ENCODE measurements around the gene HNRNPUL1.

Gene HNRNPUL1

DNA sequence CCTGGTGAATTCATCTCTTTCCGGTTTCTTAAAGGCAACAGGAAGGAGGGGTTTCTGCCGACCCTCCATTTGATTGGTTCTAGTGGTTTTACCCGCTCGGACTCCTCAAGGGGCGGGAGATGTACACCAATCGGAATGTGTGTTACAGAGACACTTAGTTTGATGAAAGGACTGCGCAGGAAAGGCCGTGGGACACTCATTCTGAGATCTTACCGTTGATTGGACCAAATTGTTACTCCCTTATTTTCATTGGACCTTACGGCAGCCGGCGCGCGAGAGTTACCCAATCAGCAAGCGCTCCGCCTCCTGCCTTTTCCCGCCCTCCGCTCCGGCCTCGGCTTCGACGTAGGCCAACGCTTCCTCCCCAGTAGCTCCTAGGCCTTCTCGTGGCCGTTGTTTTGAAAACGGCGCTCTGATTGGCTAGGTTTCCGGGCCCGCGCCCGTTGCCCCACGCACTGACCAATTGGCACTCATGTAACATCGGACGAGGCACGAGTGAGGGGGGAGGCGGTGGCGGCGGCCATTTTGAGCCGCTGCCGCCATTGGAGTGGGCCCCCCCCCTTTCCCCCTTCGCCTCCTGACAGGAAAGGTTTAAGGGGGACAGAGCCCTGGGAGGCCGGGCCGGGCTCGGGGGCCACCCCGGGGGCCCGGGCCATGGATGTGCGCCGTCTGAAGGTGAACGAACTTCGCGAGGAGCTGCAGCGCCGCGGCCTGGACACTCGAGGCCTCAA lies at the start of gene HNRNPUL1:
TSS of gene HNRNPUL1 (plus strand) at position 523 of the 731 bp plus-strand sequence. CDS start at position 655, 132 bp downstream.
- DNase-seq (ENCODE audit: extremely low read depth, insufficient read length): peak; percentile 100
- TF ChIP-seq, protein P1, sequence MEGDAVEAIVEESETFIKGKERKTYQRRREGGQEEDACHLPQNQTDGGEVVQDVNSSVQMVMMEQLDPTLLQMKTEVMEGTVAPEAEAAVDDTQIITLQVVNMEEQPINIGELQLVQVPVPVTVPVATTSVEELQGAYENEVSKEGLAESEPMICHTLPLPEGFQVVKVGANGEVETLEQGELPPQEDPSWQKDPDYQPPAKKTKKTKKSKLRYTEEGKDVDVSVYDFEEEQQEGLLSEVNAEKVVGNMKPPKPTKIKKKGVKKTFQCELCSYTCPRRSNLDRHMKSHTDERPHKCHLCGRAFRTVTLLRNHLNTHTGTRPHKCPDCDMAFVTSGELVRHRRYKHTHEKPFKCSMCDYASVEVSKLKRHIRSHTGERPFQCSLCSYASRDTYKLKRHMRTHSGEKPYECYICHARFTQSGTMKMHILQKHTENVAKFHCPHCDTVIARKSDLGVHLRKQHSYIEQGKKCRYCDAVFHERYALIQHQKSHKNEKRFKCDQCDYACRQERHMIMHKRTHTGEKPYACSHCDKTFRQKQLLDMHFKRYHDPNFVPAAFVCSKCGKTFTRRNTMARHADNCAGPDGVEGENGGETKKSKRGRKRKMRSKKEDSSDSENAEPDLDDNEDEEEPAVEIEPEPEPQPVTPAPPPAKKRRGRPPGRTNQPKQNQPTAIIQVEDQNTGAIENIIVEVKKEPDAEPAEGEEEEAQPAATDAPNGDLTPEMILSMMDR (IDR thresholded peaks at IDR 0.05; ENCODE audit: insufficient read depth, low read length, poor library complexity, severe bottlenecking): peak; percentile 27
- H3K4me3 ChIP-seq (replicated peaks; ENCODE audit: low read depth, low read length): peak within 1 kb of the TSS; percentile 99
- no peaks in the 10 kb centered on the region for H3K27me3 ChIP-seq (replicated peaks; ENCODE audit: control insufficient read depth, insufficient read depth, low read length)
- H3K36me3 ChIP-seq (ENCODE audit: control insufficient read depth, insufficient read depth, low read length): peaks cover 8% of the 10 kb centered on the region

- Histone ChIP-seq H3K36me3 (ENCODE audit: control insufficient read depth, insufficient read depth, low read length) (no peaks in the 10 kb centered on the region), H3K4me3 (replicated peaks; ENCODE audit: low read depth, low read length) (no peak overlapping the region), H3K27me3 (replicated peaks; ENCODE audit: control insufficient read depth, insufficient read depth, low read length) (peaks cover 1% of the 10 kb centered on the region)
- TF ChIP-seq, protein P1 (IDR thresholded peaks at IDR 0.05; ENCODE audit: insufficient read depth, low read length, poor library complexity, severe bottlenecking): no peak
- DNase-seq (ENCODE audit: extremely low read depth, insufficient read length): no peak
Observed at GRCh38 chr19:41217741-41218140, 46.4 kb upstream of the HNRNPUL1 start.

DNA sequence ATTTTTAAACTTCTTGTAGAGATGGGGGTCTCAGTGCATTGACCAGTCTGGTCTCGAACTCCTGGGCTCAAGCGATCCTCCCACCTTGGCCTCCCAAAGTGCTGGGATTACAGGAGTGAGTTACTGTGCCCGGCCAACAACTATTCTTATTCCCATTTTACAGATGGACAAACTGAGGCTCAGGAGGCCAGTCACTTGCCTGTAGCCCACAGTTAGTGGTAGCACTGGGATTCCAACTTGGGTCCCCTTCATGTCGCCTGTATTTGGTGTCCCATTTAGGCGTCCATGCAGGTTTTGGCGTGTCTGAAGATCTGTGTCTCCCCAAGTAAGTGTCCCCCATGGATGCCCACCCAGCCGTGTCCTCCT lies 45.9 kb upstream of the HNRNPUL1 start:
- no peak for DNase-seq (ENCODE audit: extremely low read depth, insufficient read length)
- TF ChIP-seq, protein P1 (IDR thresholded peaks at IDR 0.05; ENCODE audit: insufficient read depth, low read length, poor library complexity, severe bottlenecking): no peak
- H3K4me3 ChIP-seq (replicated peaks; ENCODE audit: low read depth, low read length): no peak overlapping the region
- H3K36me3 ChIP-seq (ENCODE audit: control insufficient read depth, insufficient read depth, low read length): no peaks in the 10 kb centered on the region
- peaks cover 2% of the 10 kb centered on the region for H3K27me3 ChIP-seq (replicated peaks; ENCODE audit: control insufficient read depth, insufficient read depth, low read length)

- no peak within 1 kb of the TSS for H3K4me3 ChIP-seq (replicated peaks; ENCODE audit: low read depth, low read length)
- no peaks in the 10 kb centered on the region for H3K36me3 ChIP-seq (ENCODE audit: control insufficient read depth, insufficient read depth, low read length)
- TF ChIP-seq, protein P1 (IDR thresholded peaks at IDR 0.05; ENCODE audit: insufficient read depth, low read length, poor library complexity, severe bottlenecking): no peak
- no peak for DNase-seq (ENCODE audit: extremely low read depth, insufficient read length)
- H3K27me3 ChIP-seq (replicated peaks; ENCODE audit: control insufficient read depth, insufficient read depth, low read length): peaks cover 4% of the 10 kb centered on the region
Observed at GRCh38 chr19:41218615-41219507, 45.3 kb upstream of the HNRNPUL1 start, which contains the start of gene AXL. TSS of gene AXL (plus strand) at chr19:41219223. CDS start at chr19:41219393, 170 bp downstream.

GRCh38 chr19:41219924-41220567 lies 44.1 kb upstream of the HNRNPUL1 start:
- Histone ChIP-seq H3K36me3 (ENCODE audit: control insufficient read depth, insufficient read depth, low read length) (no peaks in the 10 kb centered on the region), H3K4me3 (replicated peaks; ENCODE audit: low read depth, low read length) (no peak overlapping the region), H3K27me3 (replicated peaks; ENCODE audit: control insufficient read depth, insufficient read depth, low read length) (peaks cover 4% of the 10 kb centered on the region)
- TF ChIP-seq, protein P1 (IDR thresholded peaks at IDR 0.05; ENCODE audit: insufficient read depth, low read length, poor library complexity, severe bottlenecking): no peak
- no peak for DNase-seq (ENCODE audit: extremely low read depth, insufficient read length)

Data from GM06990 (cell line).